IMR-90 (cell line): ENCODE data around the gene ARHGAP24.

ENCODE experiments used
- CHD1 ChIP-seq: IDR thresholded peaks from 2 replicates; pipeline ENCODE4 v1.6.1; 2012; ENCODE audit warnings: low read depth, low read length, improper control_type of control experiment
- POLR2A ChIP-seq: IDR thresholded peaks from 2 replicates; pipeline ENCODE4 v1.6.1; 2012; ENCODE audit warnings: mild to moderate bottlenecking, low read depth, low read length
- TF ChIP-seq, protein P1 (sequence below): conservative IDR thresholded peaks from 2 replicates; pipeline ENCODE4 v1.5.1; 2012; ENCODE audit warnings: mild to moderate bottlenecking, low read depth, low read length, improper control_type of control experiment

DNA sequence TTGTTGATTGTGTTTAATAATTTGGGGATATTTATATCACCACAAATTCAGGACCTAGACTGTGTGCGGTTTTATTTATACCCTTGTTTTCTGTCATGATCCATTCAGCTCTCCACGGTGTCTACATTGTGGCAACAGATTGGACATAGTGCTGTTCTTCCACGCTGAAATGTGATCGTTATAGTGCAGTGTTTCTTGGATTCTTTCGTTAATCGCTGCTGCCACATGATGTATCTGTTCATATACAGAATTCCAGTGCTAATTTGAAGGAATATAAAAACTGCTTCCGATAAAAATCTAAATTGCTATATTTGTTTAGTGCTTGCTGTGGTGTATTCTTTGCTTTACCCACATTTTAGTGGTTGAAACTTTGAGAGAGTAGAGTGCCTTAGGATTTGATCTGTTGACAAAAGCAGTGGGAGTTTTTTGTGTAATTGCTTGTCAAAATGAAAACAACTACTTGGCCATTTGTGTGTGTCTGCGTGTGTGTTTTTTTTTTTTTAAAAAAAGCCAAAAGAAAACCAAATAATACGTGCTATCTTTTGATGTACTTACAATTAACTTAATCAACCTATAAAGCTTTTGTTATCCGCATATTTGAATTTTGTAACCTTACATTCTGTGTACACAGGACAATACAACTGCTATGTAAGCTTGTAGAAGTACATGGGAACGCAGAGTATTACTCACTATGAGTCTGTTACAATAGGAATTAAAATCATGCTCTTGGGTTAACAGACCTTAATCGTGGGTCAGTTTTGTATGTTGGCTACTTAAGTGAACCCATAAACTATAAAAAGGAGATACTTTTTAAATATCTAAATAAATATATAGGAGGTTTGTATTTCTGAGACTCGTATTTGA lies 353.3 kb downstream of the ARHGAP24 start:
- TF ChIP-seq, protein P1, sequence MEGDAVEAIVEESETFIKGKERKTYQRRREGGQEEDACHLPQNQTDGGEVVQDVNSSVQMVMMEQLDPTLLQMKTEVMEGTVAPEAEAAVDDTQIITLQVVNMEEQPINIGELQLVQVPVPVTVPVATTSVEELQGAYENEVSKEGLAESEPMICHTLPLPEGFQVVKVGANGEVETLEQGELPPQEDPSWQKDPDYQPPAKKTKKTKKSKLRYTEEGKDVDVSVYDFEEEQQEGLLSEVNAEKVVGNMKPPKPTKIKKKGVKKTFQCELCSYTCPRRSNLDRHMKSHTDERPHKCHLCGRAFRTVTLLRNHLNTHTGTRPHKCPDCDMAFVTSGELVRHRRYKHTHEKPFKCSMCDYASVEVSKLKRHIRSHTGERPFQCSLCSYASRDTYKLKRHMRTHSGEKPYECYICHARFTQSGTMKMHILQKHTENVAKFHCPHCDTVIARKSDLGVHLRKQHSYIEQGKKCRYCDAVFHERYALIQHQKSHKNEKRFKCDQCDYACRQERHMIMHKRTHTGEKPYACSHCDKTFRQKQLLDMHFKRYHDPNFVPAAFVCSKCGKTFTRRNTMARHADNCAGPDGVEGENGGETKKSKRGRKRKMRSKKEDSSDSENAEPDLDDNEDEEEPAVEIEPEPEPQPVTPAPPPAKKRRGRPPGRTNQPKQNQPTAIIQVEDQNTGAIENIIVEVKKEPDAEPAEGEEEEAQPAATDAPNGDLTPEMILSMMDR = no peak
- no peak for TF ChIP-seq CHD1
- TF ChIP-seq POLR2A = no peak
